ENCODE results near the gene PNPLA6. TPM values are rescaled to one million over a fixed set of nuclear protein-coding genes. Genes with fewer than 3 reads are reported as not detected.
A peak's percentile ranks its signal among the peaks of the same experiment; 100 is the strongest.

PNPLA6 gene
- total and polyA plus RNA-seq, 2 of the 13 experiments (the other 11 are each of a cell fraction or from before 2014, with no cell fraction given): 24.9 to 28.2 TPM

- no peaks in the 10 kb centered on the region for H3K27me3 ChIP-seq (ENCODE audit: control insufficient read depth in 1 of 2, insufficient read depth in 2 of 2, low read length in 2 of 2)
- ChIA-PET POLR2A (no interaction called here), CTCF (ENCODE audit: low intra/inter-chr PET ratio, low total read pairs) (no interaction called here)
- no peak overlapping the region for H2AFZ ChIP-seq (ENCODE audit: low read length)
- no peak overlapping the region for H3K4me3 ChIP-seq (replicated peaks in 1 of 3; ENCODE audit: insufficient read depth in 1 of 3, low read depth in 2 of 3, low read length in 3 of 3)
- in situ Hi-C loops (cut with HindIII; ENCODE audit: extremely low pct_ligation_motif_present, low pct_unique_long_range_greater_than_20kb): loop anchor here (5.0 to 10.0 kb wide), 2 partner anchors 117 to 230 kb away; partner anchors contain the start of gene TRAPPC5
- no peaks in the 10 kb centered on the region for H3K36me3 ChIP-seq (replicated peaks in 1 of 2; ENCODE audit: control insufficient read depth in 1 of 2, insufficient read depth in 2 of 2, low read length in 2 of 2)
- H3K9me3 ChIP-seq (ENCODE audit: low read length): no peaks in the 10 kb centered on the region
- no peaks in the 10 kb centered on the region for H4K20me1 ChIP-seq (ENCODE audit: insufficient read depth, low read length)
- whole genome bisulfite sequencing (ENCODE audit: low lambda C conversion rate): 54% methylated on average over 4 of the region's 4 CpGs
- ATAC-seq (no peak), DNase-seq (ENCODE audit: low spot score) (no peak), FAIRE-seq (no peak)
- no peak overlapping the region for H3K27ac ChIP-seq (ENCODE audit: extremely low read length, insufficient read depth, low read length)
- H3K4me2 ChIP-seq (ENCODE audit: low read depth, low read length): no peak overlapping the region
- H3K79me2 ChIP-seq (ENCODE audit: insufficient read depth, low read length): no peaks in the 10 kb centered on the region
- TF ChIP-seq KLF12 (CRISPR knock-in tag; IDR thresholded peaks at IDR 0.05; ENCODE audit: borderline replicate concordance) (no peak), SRF (IDR thresholded peaks at IDR 0.05; ENCODE audit: low read depth, low read length) (no peak), ZNF12 (CRISPR knock-in tag; IDR thresholded peaks at IDR 0.05) (peak; percentile 91)
- H3K4me1 ChIP-seq (ENCODE audit: insufficient read depth, low read length): no peaks in the 10 kb centered on the region
- intact Hi-C loops (cut with micrococcal nuclease; ENCODE audit: unreplicated experiment): no loop called here
- BruUV-seq (replicated peaks): no TSS peak
- H3K9ac ChIP-seq (ENCODE audit: insufficient read depth, low read depth, low read length): no peak overlapping the region
Measured at GRCh38 chr19:7564866-7565265, 29.3 kb downstream of the PNPLA6 start.

DNA sequence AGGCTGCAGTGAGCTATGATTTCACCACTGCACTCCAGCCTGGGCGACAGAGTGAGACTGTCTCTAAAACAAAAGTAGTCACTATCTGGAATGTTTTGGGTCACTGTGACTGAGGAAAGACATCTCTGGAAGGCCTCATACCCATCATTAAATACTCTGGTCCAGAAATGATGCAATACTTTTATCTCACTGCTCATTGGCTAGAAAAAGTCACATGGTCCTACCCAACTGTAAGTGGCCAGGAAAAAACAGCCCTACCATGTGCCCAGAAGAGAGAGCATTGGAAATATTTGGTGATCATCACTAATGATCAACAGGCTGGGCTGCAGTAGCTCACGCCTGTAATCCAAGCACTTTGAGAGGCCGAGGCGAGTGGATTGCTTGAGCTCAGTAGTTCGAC, 29.8 kb downstream of the PNPLA6 start:
- intact Hi-C loops (cut with micrococcal nuclease; ENCODE audit: unreplicated experiment): no loop called here
- H3K27me3 ChIP-seq (ENCODE audit: control insufficient read depth in 1 of 2, insufficient read depth in 2 of 2, low read length in 2 of 2): no peaks in the 10 kb centered on the region
- in situ Hi-C loops (cut with HindIII; ENCODE audit: extremely low pct_ligation_motif_present, low pct_unique_long_range_greater_than_20kb): loop anchor here (10.0 kb wide), 1 partner anchor 229 kb away; no protein-coding TSS in a partner anchor
- H3K36me3 ChIP-seq (replicated peaks in 1 of 2; ENCODE audit: control insufficient read depth in 1 of 2, insufficient read depth in 2 of 2, low read length in 2 of 2): no peaks in the 10 kb centered on the region
- H3K4me3 ChIP-seq (replicated peaks in 1 of 3; ENCODE audit: insufficient read depth in 1 of 3, low read depth in 2 of 3, low read length in 3 of 3): no peak overlapping the region
- no peak overlapping the region for H3K4me2 ChIP-seq (ENCODE audit: low read depth, low read length)
- CTCF ChIA-PET (ENCODE audit: low intra/inter-chr PET ratio, low total read pairs): no interaction called here
- POLR2A ChIA-PET: no interaction called here
- 50% methylated on average over 5 of the region's 5 CpGs for WGBS (ENCODE audit: low lambda C conversion rate)
- no peak for FAIRE-seq
- no TSS peak for BruUV-seq (replicated peaks)
- H3K79me2 ChIP-seq (ENCODE audit: insufficient read depth, low read length): no peaks in the 10 kb centered on the region
- no peak overlapping the region for H3K9ac ChIP-seq (ENCODE audit: insufficient read depth, low read depth, low read length)
- H3K27ac ChIP-seq (ENCODE audit: extremely low read length, insufficient read depth, low read length): no peak overlapping the region
- no peaks in the 10 kb centered on the region for H4K20me1 ChIP-seq (ENCODE audit: insufficient read depth, low read length)
- H2AFZ ChIP-seq (ENCODE audit: low read length): no peak overlapping the region
- no peak for TF ChIP-seq ZNF777 (CRISPR knock-in tag; IDR thresholded peaks at IDR 0.05)
- peak; percentile 54; the same call in 1 of the 2 replicates for TF ChIP-seq ATF7 (IDR thresholded peaks at IDR 0.05)
- no peak for TF ChIP-seq ATF7 (CRISPR knock-in tag; IDR thresholded peaks at IDR 0.05)
- TF ChIP-seq CEBPB (IDR thresholded peaks at IDR 0.05; ENCODE audit: borderline replicate concordance, low read depth, low read length): peak; percentile 70; the same call in 1 of the 2 replicates
- TF ChIP-seq, protein P1, sequence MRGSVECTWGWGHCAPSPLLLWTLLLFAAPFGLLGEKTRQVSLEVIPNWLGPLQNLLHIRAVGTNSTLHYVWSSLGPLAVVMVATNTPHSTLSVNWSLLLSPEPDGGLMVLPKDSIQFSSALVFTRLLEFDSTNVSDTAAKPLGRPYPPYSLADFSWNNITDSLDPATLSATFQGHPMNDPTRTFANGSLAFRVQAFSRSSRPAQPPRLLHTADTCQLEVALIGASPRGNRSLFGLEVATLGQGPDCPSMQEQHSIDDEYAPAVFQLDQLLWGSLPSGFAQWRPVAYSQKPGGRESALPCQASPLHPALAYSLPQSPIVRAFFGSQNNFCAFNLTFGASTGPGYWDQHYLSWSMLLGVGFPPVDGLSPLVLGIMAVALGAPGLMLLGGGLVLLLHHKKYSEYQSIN (CRISPR knock-in tag; IDR thresholded peaks at IDR 0.05; ENCODE audit: borderline replicate concordance): no peak
- no peak for TF ChIP-seq RNF2 (conservative IDR thresholded peaks at IDR 0.05; ENCODE audit: low read depth)
- TF ChIP-seq ZFP36L1 (CRISPR knock-in tag; IDR thresholded peaks at IDR 0.05): no peak
- peak; percentile 44; the same call in 1 of the 2 replicates for TF ChIP-seq CEBPG (CRISPR knock-in tag; IDR thresholded peaks at IDR 0.05)
- H3K9me3 ChIP-seq (ENCODE audit: low read length): no peaks in the 10 kb centered on the region
- no peaks in the 10 kb centered on the region for H3K4me1 ChIP-seq (ENCODE audit: insufficient read depth, low read length)
- DNase-seq (ENCODE audit: low spot score): no peak
- ATAC-seq: no peak

All from HepG2 (cell line).